Uterus (tissue), 2 donors: Measurements from ENCODE around the gene TRIM33.

Experiments used
- POLR2A ChIP-seq, 2 donors: fragments of 450-650 bp; IDR thresholded peaks; one replicate each; pipeline ENCODE4 v1.6.1; 2016; ENCODE audit warnings: antibody characterized with exemption in 2 of 2, mild to moderate bottlenecking in 1 of 2, moderate library complexity in 1 of 2
- TF ChIP-seq, protein P1 (sequence below), 4 experiments: fragments of 200-600 bp in 2 of 4; fragments of 450-650 bp in 2 of 4; sonication (generic) in 2 of 4; IDR thresholded peaks; one replicate each; pipeline ENCODE4 v1.5.1; 2016 to 2019; ENCODE audit warnings: antibody characterized with exemption in 4 of 4, mild to moderate bottlenecking in 2 of 4, moderate library complexity in 1 of 4

DNA sequence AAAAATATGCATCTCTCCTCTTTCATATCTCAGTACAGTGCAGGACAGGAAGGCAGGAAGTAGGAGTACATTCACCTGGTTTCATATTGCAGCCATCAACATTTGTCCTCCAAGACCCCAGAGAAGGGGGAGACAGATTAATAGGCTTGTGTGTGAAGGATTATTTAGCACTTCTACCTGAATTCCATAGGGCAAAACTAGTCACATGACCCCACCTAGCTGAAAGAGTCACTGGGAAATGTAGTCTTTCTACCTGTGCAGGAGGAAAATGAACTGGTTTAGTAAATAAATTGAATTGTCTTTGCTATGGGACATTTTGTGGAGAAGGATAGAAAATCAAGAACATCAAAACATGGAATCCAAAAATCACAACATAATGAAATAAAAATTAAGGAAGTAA lies 13.9 kb upstream of the TRIM33 start:
- TF ChIP-seq POLR2A (IDR thresholded peaks at IDR 0.05): no peak
- TF ChIP-seq, protein P1, sequence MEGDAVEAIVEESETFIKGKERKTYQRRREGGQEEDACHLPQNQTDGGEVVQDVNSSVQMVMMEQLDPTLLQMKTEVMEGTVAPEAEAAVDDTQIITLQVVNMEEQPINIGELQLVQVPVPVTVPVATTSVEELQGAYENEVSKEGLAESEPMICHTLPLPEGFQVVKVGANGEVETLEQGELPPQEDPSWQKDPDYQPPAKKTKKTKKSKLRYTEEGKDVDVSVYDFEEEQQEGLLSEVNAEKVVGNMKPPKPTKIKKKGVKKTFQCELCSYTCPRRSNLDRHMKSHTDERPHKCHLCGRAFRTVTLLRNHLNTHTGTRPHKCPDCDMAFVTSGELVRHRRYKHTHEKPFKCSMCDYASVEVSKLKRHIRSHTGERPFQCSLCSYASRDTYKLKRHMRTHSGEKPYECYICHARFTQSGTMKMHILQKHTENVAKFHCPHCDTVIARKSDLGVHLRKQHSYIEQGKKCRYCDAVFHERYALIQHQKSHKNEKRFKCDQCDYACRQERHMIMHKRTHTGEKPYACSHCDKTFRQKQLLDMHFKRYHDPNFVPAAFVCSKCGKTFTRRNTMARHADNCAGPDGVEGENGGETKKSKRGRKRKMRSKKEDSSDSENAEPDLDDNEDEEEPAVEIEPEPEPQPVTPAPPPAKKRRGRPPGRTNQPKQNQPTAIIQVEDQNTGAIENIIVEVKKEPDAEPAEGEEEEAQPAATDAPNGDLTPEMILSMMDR (IDR thresholded peaks at IDR 0.05): no peak
